Skin epidermis (tissue), 12 donors: Measurements from ENCODE around the gene NF1.
"Not testable (repeated sequence)": the region's sequence is repeated elsewhere in the genome, so short reads cannot be mapped to it uniquely, and the experiment has no call there.

Source experiments
- H3K27ac ChIP-seq, 21 experiments: fragments of 200-600 bp; sonication (generic) in 11 of 21; one replicate each; pipeline ENCODE4 v1.5.0; 2020; ENCODE audit warnings: mild to moderate bottlenecking in 3 of 21, inconsistent platforms in 2 of 21, moderate library complexity in 2 of 21
- H3K4me3 ChIP-seq, 7 experiments: fragments of 200-600 bp; sonication (generic) in 2 of 7; one replicate each; pipeline ENCODE4 v1.5.0; 2020; ENCODE audit warnings: inconsistent platforms in 2 of 7, mild to moderate bottlenecking in 2 of 7, moderate library complexity in 1 of 7

The NF1 gene

GRCh38 chr17:31094600-31095235 lies at the start of gene NF1:
Gene NF1, plus strand, starts transcription at chr17:31094977. Its CDS starts 333 bp downstream, at chr17:31095310.
- H3K27ac ChIP-seq: peak within 1 kb of the TSS; percentile 65 to 96 (median 91)
- H3K4me3 ChIP-seq: peak within 1 kb of the TSS; percentile 68 to 99 (median 95)

- H3K27ac ChIP-seq, H3K4me3 ChIP-seq: not testable (repeated sequence)
Observed at GRCh38 chr17:31046856-31047425, 47.8 kb upstream of the NF1 start.

- Histone ChIP-seq H3K27ac (no peak overlapping the region), H3K4me3 (no peak overlapping the region)
Observed at GRCh38 chr17:31048142-31048541, 46.6 kb upstream of the NF1 start.

- Histone ChIP-seq H3K27ac (no peak overlapping the region), H3K4me3 (no peak overlapping the region)
Observed at GRCh38 chr17:31048780-31049179, 46.0 kb upstream of the NF1 start.

GRCh38 chr17:31050948-31051347 lies 43.8 kb upstream of the NF1 start:
- peak overlapping the region in 2 of 21 experiments; percentile 10 to 31 for H3K27ac ChIP-seq
- H3K4me3 ChIP-seq: no peak overlapping the region

GRCh38 chr17:31051506-31051905 lies 43.3 kb upstream of the NF1 start:
- Histone ChIP-seq H3K4me3 (no peak overlapping the region), H3K27ac (peak overlapping the region in 15 of 21 experiments; percentile 11 to 76 (median 56))

- Histone ChIP-seq H3K4me3 (no peak overlapping the region), H3K27ac (peak overlapping the region in 18 of 21 experiments; percentile 9 to 76 (median 47))
Observed at GRCh38 chr17:31052187-31052889, 42.4 kb upstream of the NF1 start.

GRCh38 chr17:31053071-31053470 lies 41.7 kb upstream of the NF1 start:
- H3K27ac ChIP-seq: peak overlapping the region in 9 of 21 experiments; percentile 19 to 76 (median 41)

GRCh38 chr17:31054761-31055160 lies 40.0 kb upstream of the NF1 start:
- H3K27ac ChIP-seq: no peak overlapping the region
- no peak overlapping the region for H3K4me3 ChIP-seq

More at GRCh38 chr17:31053071-31053470, 41.7 kb upstream of the NF1 start:
- H3K4me3 ChIP-seq: no peak overlapping the region

GRCh38 chr17:31058976-31059375 lies 35.8 kb upstream of the NF1 start:
- no peak overlapping the region for H3K4me3 ChIP-seq
- H3K27ac ChIP-seq: no peak overlapping the region

- H3K4me3 ChIP-seq: no peak overlapping the region
- no peak overlapping the region for H3K27ac ChIP-seq
Observed at GRCh38 chr17:31060791-31061550, 33.8 kb upstream of the NF1 start.

- Histone ChIP-seq H3K27ac (no peak overlapping the region), H3K4me3 (no peak overlapping the region)
Observed at GRCh38 chr17:31061678-31062077, 33.1 kb upstream of the NF1 start.

GRCh38 chr17:31062346-31062745 lies 32.4 kb upstream of the NF1 start:
- Histone ChIP-seq H3K27ac (no peak overlapping the region), H3K4me3 (no peak overlapping the region)

GRCh38 chr17:31064707-31065106 lies 30.1 kb upstream of the NF1 start:
- Histone ChIP-seq H3K27ac (no peak overlapping the region), H3K4me3 (no peak overlapping the region)

GRCh38 chr17:31067691-31068184 lies 27.0 kb upstream of the NF1 start:
- peak overlapping the region in 4 of 21 experiments; percentile 14 to 60 (median 32) for H3K27ac ChIP-seq
- H3K4me3 ChIP-seq: no peak overlapping the region

- Histone ChIP-seq H3K4me3 (no peak overlapping the region), H3K27ac (peak overlapping the region in 4 of 21 experiments; percentile 14 to 60 (median 32))
Observed at GRCh38 chr17:31068291-31068690, 26.5 kb upstream of the NF1 start.

GRCh38 chr17:31072186-31072585 lies 22.6 kb upstream of the NF1 start:
- no peak overlapping the region for H3K4me3 ChIP-seq
- peak overlapping the region in 1 of 21 experiments; percentile 83 for H3K27ac ChIP-seq

- Histone ChIP-seq H3K27ac (peak overlapping the region in 1 of 21 experiments; percentile 81), H3K4me3 (no peak overlapping the region)
Observed at GRCh38 chr17:31073411-31073810, 21.4 kb upstream of the NF1 start.

- Histone ChIP-seq H3K4me3 (no peak overlapping the region), H3K27ac (peak overlapping the region in 1 of 21 experiments; percentile 31)
Observed at GRCh38 chr17:31074772-31075555, 19.8 kb upstream of the NF1 start.
